HuH-7.5 (cell line): ENCODE results near the gene DNAJB8.

Experiments
- DNase-seq: peaks from one replicate; pipeline ENCODE4 v3.0.0; 2011; ENCODE audit warnings: low spot score

The DNAJB8 gene

GRCh38 chr3:128493570-128494366 is 27.1 kb upstream of the DNAJB8 start:
- no peak for DNase-seq

DNA sequence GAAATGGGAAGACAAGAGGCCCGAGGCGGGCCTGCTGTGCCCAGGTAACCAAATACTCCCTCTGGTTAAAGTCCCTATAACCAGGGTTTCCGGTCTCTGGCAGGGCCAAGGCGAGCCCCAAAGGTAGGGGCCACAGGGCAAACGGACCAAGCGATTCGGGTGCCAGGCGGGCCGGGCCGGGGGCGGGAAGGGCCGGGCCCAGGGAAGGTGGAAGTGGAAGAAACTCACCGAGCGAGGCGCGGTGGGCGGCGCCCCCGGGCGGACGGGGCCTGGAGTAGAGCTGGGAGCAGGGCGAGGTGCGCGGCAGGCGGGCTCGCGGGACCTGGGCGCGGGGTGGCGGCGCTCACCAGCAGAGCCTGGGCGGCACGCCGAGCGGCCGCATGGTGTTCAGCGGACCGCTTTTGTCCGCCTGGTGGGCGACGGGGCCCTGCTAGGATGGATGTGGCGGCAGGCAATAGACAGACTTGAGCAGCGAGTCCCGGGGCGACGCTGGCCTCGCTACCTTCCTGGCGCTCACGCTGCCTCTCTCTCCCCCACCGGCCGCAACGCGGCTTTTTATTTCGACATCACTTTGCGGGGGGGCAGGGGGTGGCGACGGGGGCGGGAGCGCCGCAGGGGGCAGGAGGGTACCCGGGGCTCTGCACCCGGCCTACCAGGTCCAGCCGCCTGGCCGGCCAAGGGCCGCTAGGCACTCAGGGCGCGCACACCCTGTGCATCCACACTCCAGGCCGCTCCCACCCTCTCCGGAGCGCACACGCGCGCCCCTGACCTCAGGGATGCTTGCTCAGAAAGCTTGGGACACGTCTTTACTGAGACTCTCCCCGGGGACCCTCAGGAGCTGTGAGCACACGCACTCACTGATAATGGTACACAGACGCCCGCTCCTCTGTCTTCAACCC is 26.2 kb upstream of the DNAJB8 start, which contains the start of gene GATA2:
Gene GATA2 (minus strand): TSS at position 531 of the 899 bp plus-strand sequence. CDS start 6,170 bp downstream, outside the sequence.
- DNase-seq = peak; percentile 73

DNA sequence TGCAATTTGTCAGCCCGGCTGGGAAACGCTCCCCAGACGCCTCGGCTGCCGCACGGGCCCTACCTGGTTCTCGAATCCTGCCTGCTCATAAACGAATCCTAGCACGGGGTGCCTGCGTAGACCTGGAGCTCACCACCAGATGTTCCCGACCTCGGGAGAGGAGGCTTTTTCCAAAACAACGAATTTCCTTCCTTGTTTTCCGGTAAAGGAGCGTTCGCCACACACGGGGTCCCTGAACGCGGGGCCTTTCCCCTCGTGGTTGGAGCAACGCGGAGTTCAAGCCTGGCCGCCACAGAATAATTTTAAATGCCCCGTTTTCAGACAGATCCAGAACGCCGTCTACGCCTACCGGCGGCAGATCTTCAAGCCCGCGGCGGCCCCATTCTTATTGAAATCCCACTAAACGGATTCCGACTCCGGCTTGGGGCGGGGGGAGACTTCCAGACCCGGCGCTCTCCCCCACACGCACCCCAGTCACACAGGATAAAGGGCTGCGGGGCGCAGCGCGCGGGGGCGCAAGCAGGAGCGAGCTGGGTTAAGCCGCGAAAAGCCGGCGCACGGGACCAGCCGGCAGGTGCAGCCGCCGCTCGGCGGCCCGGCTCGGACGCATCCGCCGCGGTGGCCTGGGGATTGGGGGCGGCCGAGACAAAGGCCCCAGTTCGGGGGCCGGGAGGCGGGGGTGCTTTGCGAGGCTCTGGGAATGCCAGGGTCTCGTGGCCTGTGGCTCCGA is 25.4 kb upstream of the DNAJB8 start:
- DNase-seq = no peak

DNA sequence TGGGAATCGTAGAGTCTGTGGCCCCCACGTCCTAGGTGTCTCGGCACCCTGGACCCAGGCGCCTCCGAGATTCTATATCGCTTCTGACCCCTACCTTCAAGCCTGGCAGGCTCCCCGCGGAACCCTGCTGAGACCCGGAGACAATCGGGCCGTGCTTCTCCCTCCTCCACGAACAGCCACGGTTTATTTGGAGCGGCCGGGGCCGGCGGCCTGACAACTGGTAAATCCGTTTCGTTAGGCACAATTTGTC is 24.9 kb upstream of the DNAJB8 start:
- DNase-seq = no peak

DNA sequence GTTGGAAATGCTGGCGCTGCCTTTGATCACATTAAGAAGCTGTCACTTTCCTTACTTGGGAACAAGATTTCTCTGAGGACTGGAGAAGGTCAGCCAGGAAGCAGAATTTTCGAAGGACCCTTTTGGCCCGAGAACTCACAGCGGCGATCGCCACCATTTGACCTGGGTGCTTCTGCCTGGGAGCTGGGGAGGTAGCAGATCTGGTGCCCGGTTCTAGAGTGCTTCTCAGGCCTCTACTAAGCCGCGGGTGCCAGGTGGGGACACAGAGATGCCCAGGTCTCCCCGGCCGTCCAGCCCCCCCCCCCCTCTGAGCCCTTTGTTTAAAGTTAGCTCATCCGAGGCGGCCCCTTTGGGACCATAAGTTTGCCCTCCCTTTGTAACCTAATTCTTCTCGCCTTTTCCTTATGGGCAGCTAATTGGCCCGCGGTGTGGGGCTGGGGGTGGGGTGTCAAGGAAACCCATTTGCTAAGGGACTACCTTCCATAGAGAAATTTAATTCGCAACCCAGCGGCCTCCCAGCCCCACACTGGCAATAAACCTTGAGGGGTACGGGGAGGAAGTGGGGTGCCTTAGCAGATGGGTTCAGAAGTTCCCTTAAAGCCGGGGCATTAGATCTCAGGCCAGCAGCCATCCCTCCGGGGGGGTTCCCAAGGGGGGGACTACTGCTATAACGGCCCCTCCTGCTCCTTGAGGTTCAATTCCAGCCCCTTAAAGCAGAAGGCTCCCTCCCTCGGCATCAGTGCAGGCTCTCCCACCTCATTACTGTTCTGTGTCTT is 24.4 kb upstream of the DNAJB8 start:
- no peak for DNase-seq

DNA sequence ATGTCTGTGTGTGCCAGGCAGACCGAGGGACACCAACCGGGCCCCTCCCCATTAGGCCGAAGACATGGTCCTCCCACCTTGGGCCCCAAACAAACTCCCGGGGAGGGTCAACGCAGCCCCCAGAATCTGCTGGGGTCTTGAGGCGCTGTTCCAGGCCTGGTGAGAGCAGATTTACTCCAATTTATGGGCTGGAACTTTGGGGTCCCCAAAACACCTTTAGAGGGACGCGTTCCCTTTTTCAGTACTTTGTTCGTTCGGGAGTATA is 23.9 kb upstream of the DNAJB8 start:
- no peak for DNase-seq

DNA sequence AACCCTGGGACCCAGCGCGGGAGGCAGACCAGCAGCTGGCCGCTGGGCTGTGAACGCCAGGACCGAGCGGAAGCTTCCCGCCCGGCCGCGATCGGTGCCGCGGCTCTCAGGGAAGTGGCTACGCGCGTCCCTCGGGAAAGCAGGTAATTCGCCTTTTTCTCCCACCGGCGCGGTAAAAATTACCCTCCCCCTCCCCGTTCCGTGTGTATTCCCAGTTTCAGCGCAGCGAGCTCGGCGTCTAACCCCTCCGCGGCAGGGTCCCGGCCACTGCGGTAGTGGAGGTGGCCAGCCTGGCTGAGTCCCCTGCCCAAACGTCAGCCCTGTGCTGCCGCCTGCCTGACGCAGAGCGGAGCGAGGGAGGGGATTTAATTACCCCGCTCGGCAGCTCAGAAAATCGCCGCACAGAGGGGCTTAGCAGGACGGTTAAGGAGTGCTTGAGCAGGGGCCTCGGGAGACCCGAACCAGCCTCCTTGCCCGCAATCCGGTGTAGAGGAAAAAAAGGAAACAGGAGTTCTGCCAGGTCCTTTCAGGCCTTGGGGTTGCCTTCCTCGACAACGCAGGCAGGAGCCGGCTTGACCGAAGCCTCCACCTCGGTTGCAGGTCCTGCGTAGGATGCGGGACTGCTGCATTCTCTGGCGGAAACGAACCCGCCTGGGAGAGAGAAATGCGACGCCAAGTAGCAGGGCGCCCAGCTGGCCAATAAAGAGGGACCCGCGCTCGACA is 23.4 kb upstream of the DNAJB8 start:
- peak; percentile 95 for DNase-seq

GRCh38 chr3:128489674-128489926 is 22.9 kb upstream of the DNAJB8 start:
- DNase-seq = no peak

GRCh38 chr3:128488991-128489673 is 22.4 kb upstream of the DNAJB8 start:
- peak; percentile 82 for DNase-seq

DNA sequence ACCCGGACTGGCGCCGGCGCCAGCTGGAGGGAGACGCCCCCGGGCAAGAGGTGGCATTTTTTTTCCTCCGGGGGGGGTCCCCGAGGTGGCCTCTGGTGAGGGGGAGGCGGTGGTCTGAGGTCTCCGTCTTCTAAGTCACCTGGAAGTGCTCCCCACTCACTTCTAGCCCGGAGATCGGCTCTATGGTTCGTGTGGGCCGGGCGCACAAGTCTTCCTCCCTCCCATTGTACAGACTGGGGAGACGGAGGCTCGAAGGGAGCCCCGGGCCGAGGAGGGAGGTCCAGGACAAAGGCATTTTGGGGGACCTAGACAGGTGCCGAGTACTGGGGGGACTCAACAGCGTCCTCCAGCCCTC is 21.9 kb upstream of the DNAJB8 start:
- DNase-seq = peak; percentile 64

DNA sequence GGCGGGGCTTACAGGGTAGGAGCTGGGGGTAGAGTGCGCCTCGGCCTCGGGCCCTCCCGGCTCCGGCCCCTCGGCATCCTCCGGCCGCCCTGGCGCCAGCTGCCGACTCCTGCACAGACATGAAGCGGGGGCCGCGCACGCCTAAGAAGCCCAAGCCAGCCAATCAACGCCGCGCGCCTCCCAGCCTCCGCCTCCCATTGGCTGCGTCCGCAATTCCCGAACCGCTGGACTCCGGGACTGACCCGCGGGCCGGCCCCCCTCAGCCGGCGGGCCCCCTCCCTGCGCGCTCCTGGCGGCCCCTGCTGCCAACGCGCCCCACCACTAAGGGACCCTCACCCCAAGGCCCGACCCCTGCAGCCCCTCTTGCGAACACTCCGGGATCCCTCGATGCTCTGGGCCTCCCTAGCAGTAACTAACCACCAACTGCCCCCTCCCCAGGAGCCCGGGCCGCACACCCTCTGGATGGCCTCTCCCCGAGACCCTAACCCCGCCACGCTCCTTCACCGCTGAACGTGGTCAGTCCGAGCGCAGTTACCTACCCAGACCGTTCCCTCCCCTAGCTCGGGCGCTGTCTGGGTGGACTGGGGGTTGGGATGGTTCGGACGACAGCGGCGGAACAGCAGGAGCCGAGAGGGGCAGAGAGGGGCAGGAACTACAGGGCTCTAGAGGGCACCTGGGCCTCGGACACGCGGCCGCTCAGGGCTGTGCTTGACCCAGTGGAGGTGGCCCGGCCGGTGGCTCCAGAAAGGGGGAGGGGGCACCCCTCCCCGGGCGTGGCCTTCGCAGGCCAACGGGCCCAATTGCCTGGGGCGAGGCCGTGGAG is 21.3 kb upstream of the DNAJB8 start:
- DNase-seq = peak; percentile 99

GRCh38 chr3:128487538-128487812 is 20.8 kb upstream of the DNAJB8 start:
- no peak for DNase-seq

DNA sequence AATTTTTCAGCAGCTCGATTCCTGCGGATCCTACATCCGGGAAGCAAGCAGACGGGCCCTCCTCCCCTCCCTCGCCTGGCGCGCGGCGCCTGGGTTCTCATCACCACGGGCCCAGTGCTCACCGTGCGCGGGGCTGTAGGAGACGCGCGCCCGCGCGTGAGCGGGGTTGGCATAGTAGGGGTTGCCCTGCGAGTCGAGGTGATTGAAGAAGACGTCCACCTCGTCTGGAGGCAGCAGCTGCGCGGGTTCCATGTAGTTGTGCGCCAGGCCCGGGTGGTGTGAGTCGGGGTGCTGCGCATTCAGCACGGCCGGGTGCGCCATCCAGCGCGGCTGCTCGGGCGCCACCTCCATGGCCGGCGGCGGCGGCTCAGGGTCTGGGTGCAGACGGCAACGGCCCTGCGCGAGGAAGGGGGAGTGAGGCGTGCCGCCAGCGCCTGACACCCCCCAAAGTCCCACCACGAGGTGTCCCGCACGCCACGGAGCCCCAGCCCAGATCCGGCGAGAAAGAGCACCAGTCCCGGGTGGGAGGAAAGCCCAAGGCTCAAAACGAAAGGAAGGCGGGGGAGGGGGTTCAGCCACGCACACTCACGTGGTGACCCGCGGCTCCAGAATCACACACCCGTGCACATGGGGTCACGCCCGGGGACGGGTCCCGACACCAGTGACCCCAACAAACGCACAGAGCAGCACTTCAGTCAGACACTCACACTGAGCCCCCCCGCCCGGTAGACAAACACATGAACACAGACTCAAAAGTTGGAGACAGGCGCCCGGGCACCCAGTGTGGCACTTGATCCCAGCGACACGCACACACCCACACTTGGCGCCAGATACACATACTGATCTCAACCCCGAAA is 20.2 kb upstream of the DNAJB8 start:
- DNase-seq = no peak

GRCh38 chr3:128486205-128486628 is 19.5 kb upstream of the DNAJB8 start:
- no peak for DNase-seq

DNA sequence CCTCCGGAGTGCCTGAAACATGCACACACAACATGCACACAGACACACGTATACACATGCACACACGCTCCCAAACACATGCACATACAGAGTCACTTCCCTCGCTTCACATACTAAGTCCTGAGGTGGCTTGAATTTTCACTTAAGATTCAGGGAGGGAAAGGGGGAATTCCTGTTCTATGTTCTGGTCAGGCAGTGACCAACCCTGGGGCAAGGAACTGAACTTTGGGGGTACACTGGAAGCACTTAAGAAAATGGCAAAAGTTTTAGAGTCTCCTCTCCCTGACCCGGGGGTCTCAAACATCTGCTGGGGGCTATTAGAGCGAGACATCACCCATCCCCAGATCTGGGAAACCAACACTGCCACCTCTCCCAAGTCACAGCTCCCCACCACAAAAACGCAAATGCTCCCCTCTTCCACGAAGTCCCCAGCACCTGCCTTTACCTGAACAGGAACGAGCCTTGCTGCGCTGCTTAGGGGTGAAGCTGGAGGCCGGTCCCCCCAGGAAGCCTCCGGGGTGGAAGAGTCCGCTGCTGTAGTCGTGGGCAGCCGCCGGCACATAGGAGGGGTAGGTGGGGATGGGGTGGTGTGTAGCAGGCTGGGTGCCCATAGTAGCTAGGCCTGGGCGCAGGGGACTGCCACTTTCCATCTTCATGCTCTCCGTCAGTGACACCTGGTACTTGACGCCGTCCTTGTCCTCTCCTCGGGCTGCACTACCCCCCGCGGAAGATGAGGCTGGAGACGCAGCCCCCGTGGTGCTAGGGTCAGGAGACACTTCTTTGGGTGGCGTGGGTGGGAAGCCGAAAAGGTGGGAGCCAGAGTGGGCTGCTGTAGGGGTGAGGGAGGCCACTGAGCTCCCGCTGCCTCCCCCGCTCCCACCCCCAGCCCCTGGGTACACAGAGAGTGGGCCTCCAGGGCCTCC is 18.9 kb upstream of the DNAJB8 start:
- DNase-seq = no peak

- DNase-seq = no peak
Observed at GRCh38 chr3:128484404-128485281, 18.0 kb upstream of the DNAJB8 start.

- DNase-seq = no peak
Observed at GRCh38 chr3:128483657-128484403, 17.1 kb upstream of the DNAJB8 start.
